Erythroblast (primary cell): ENCODE measurements around the gene ZCWPW1.
"Not testable (repeated sequence)": the region's sequence is repeated elsewhere in the genome, so short reads cannot be mapped to it uniquely, and the experiment has no call there.

ENCODE experiments used
- DNase-seq, 2 experiments: peaks; one replicate each; lab custom pipeline; 2025; lab: John Stamatoyannopoulos, UW
- GATA1 ChIP-seq: IDR thresholded peaks from 2 replicates; pipeline ENCODE4 v1.6.1; 2011; ENCODE audit warnings: low read depth, mild to moderate bottlenecking, control low read depth, low read length, moderate library complexity
- POLR2A ChIP-seq: IDR thresholded peaks from 2 replicates; pipeline ENCODE4 v1.6.1; 2011; ENCODE audit warnings: mild to moderate bottlenecking, low read length

ZCWPW1 gene

GRCh38 chr7:100363098-100363497 lies 65.4 kb downstream of the ZCWPW1 start:
- TF ChIP-seq GATA1 (no peak), POLR2A (no peak)
- DNase-seq, result no peak

DNA sequence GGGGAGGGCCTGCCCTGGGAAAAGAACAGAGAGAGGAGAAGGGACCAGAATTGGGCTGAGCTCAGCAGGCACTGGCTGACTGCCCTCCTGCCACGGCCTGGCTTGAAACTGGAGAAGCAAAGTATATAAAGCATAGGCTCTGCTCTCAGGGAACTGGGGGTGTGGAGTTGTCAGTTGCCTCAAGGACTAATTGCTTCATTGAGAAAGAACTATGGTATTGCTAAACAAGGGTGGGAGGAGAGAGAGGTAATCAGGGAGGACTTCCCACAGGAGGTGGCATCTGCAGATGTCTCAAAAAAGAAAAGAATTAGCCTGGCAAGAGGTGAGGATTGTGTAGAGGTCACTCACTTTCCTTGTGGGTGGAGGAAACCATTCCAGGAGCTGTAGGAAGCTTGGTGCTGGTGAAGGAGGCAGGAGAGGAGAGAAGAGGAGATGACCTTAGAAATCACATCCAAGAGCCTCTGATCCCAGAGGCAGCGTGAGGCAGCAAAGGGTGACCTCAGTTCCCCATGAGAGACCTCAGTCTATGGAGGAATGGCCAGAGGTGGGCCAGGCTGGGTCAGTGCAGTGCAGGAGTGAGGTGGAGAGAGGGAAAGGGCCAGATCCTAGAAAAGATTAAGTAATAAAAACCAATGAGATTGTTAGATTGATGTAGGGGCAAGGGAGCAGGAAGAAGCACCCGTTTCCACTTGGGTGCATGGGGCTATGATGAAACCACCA lies 68.2 kb downstream of the ZCWPW1 start:
- no peak for DNase-seq

GRCh38 chr7:100358857-100359212 lies 69.7 kb downstream of the ZCWPW1 start:
- TF ChIP-seq GATA1 (no peak), POLR2A (no peak)
- no peak for DNase-seq

More for the DNA sequence above, 68.2 kb downstream of the ZCWPW1 start:
- TF ChIP-seq POLR2A, result no peak
- no peak for TF ChIP-seq GATA1

DNA sequence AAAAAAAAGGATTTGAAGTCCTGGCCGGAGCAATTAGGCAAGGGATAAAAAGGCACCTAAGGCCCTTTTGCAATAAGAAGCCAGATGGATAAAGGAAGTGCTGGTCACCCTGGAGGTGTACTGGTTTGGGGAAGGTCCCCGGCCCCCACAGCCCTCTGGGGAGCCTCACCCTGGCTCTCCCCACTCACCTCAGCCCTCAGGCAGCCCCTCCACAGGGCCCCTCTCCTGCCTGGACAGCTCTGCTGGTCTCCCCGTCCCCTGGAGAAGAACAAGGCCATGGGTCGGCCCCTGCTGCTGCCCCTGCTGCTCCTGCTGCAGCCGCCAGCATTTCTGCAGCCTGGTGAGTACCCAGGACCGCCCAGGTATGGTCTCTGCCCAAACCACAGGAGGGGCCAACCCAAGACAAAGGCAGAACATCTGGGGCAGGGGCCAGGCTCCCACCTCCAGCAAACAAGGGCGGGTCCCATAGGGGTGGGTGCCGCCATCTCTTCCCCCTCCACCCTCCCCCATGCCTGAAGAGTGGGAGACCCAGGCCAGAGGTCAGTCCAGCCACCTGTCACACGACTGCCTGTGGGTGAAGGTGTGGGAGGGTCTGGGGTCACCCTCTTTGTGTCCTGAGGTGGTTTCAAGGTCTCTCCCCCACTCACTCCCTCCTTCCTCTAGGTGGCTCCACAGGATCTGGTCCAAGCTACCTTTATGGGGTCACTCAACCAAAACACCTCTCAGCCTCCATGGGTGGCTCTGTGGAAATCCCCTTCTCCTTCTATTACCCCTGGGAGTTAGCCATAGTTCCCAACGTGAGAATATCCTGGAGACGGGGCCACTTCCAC lies 70.3 kb downstream of the ZCWPW1 start, which contains the start of gene PILRB:
TSS of gene PILRB (plus strand) at position 91 of the 830 bp plus-strand sequence. CDS start at position 277, 186 bp downstream.
- TF ChIP-seq POLR2A (no peak), GATA1 (no peak)
- no peak for DNase-seq

GRCh38 chr7:100357131-100357561 lies 71.4 kb downstream of the ZCWPW1 start:
- TF ChIP-seq POLR2A (no peak), GATA1 (no peak)
- DNase-seq, result no peak

DNA sequence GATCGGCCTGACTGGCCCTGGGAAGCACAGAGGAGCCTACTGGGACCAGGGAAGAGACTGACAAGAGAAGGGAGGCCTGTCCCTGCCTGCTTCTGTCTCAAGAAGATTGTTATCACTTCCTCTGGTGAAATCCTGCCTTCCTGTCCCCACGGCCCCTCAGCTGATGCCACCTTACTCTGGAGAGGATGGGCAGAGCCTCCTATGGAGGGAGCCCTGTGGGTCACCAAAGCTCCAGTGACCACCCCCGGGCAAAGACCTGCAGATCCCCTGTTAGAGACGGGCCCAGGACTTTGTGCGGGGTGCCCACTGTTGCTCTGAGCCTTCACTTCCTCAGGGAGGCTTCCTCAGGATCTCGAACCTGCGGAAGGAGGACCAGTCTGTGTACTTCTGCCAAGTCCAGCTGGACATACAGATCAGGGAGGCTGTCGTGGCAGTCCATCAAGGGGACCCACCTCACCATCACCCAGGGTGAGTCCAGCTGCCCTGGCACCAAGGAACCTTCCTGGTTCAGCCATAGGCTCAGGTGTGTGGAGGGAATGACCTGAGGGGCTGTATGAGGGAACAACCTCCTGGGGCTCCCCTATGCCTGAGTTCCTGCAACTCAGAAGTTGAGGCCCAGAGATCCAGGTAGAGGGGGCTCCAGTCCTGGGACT lies 72.0 kb downstream of the ZCWPW1 start:
- TF ChIP-seq POLR2A, result no peak
- no peak for TF ChIP-seq GATA1
- no peak for DNase-seq

DNA sequence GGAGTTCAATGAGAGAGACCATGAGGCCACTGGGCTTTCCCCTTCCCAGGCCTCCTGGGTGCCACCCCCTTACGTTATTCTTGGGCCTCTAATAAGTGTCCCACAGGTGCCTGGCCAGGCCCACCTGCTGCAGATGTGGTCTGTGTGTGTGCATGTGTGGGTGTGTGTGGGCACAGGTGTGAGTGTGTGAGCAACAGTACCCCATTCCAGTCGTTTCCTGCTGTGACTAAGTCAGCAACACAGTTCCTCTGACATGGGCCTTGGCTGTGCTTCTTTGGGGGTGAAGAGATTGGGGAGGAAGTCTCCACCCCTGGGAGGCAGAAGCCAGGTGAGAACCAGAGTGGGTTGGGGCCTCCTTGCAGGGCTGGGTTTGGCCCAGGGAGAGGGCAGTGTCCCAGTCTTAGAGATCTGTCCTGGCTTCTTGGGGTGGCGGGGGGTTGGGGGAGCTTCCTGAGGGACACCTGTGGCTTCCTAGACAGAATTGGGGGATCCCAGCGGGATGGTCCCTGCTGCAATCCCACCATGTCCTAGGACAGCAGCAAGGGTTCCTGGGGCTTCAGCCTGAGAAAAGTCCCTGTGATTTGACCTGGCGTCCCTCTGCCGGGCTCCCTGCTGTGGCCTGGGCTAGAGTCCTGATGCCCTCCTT lies 74.7 kb downstream of the ZCWPW1 start:
- no peak for DNase-seq

DNA sequence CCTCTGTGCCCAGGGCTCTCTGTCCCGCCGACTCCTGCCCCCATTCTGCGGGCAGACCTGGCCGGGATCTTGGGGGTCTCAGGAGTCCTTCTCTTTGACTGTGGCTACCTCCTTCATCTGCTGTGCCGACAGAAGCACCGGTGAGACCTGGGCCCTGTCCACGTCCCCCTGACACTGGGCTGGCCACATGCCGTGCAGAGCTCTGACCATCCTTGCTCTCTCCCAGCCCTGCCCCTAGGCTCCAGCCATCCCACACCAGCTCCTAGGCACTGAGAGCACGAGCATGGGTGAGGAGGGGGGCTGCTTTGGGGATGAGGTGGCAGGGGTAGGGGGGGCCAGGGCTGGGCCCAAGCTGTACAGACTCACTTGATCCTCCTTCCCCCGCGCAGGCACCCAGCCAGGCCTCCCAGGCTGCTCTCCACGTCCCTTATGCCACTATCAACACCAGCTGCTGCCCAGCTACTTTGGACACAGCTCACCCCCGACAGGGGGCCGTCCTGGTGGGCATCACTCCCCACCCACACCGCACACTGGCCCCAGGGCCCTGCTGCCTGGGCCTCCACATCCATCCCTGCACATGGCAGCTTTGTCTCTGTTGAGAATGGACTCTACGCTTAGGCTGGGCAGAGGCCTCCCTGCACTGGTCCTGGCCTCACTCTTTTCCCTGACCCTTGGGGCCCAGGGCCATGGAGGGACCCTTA lies 75.4 kb downstream of the ZCWPW1 start:
- DNase-seq, result no peak
- TF ChIP-seq POLR2A (no peak), GATA1 (no peak)

More for the DNA sequence above, 74.7 kb downstream of the ZCWPW1 start:
- no peak for TF ChIP-seq GATA1
- no peak for TF ChIP-seq POLR2A

- DNase-seq, result not testable (repeated sequence)
These were observed 76.2 kb downstream of the ZCWPW1 start for GRCh38 chr7:100352230-100352781.

GRCh38 chr7:100351657-100352058 lies 76.8 kb downstream of the ZCWPW1 start:
- TF ChIP-seq GATA1 (no peak), POLR2A (no peak)
- no peak for DNase-seq
